HuH-7 (cell line): Measurements from ENCODE around the gene SLC7A9.
"Not testable (repeated sequence)": the region's sequence is repeated elsewhere in the genome, so short reads cannot be mapped to it uniquely, and the experiment has no call there.

ENCODE experiments used
- DNase-seq: peaks from one replicate; pipeline ENCODE4 v3.0.0; 2011; ENCODE audit warnings: low spot score

SLC7A9 gene

DNA sequence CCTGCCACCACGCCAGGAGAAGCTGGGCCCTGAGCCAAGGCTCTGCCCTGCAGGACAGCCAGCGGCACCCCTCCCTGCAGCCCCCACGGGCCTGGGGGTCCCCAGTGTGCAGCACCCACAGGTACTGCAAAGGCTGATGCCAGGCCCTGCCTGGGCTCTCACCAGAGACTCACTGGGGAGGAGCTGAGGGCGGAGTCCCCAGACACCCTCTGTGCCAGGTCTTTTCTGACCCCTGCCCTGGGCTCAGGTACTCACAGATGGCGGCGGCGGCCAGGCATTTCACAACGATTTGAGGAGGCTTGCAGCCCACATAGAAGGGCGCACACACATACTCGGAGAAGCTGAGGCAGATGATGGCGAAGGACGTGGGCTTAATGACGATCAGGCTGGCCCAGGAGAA, 5.7 kb downstream of the SLC7A9 start:
- no peak for DNase-seq

DNA sequence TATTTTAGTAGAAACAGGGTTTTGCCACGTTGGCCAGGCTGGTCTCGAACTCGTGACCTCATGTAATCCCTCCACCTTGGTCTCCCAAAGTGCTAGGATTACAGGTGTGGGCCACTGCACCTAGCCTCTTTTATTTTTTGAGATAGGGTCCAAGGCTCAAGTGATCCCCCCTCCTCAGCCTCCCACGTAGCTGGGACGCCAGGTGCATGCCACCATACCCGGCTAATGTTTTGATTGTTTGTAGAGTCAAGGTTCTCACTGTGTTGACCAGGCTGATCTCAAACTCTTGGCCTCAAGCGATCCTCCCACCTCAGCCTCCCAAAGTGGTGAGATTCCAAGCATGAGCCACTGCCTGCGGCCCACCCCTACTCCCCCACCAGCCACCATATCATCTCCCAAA, 6.3 kb downstream of the SLC7A9 start:
- DNase-seq, result no peak

DNA sequence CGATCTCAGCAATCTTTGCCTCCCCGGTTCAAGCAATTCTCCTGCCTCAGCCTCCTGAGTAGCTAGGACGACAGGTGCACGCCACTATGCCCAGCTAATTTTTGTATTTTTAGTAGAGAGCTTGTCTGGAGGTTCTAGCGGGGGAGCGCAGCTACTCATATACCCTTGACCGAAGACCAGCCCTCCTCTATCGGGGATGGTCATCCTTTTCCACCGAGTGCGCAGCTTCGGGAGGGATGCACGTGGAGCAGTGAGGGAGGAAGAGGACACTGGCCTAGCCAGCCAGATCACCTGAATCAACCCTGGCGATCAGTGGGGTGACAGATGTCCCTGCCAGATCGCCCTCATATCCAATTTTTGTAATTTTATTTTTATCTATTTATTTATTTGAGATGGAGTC, 6.8 kb downstream of the SLC7A9 start:
- no peak for DNase-seq

DNA sequence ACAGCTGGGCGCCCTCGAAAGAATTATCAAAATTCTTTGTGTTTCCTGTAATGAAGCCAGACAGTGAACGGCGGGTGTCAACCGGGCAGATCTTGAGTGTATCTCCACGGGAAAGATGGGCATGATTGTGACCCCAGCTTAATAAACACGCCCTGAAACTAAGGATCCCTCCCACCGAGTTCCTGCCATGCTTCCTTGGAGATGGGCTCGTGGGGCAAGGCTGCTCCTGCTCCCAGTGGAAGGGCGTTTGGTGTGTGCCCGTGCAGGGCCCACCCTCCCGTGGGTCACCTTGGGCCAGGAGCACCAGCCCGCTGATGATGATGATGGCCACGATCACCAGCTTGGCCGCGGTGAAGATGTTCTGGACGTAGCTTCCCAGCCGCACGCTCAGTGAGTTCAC, 7.4 kb downstream of the SLC7A9 start:
- DNase-seq, result no peak

DNA sequence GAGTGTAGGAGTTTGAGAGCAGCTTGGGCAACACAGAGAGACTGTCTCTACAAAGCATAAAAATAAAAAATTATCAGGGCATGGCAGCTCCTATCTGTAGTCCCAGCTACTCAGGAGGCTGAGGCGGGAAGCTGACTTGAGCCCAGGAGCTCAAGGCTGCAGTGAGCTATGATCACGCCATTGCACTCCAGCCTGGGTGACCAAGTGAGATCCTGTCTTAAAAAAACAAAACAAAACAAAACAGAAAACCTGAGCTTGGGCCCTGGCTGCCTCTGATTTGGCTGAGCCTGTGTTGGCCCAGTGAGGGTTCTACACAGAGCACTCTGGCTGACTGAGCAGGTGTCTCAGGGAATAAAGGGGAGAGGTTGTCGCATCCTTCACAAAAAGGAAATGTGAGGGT, 8.0 kb downstream of the SLC7A9 start:
- DNase-seq, result no peak

DNA sequence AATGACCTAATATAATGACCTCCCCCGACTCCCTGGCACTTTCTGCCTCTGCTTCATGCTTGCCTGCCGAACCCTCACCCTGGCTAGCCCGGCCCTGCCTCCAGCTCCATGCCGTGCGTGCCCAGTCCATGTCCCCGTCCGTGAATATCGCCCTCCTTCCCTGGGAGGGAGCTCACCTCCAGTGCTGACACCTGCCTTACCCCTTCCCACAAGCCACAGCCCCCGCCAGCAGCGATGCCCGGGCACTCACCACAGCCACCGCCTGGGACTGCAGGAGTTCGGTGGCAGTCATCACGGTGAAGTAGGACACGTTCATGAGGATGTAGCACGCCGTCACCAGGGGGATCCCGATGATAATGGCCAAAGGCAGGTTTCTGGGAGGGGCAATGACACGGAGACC, 10.0 kb downstream of the SLC7A9 start:
- DNase-seq, result no peak

DNA sequence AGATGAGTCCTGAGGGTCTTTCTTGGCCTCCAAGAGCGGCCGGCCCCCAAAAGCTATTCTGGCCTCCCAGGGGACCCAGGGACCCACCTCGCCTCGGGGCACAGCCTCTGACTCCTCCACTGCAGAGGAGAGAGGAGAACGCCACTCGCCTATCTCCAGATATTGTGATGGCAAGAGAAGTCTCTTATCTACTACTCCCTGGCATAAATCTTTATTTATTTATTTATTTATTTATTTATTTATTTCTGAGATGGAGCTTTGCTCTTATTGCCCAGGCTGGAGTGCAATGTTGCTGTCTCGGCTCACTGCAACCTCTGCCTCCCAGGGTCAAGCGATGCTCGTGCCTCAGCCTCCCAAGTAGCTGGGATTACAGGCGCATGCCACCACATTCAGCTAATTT, 11.0 kb downstream of the SLC7A9 start:
- DNase-seq, result no peak

DNA sequence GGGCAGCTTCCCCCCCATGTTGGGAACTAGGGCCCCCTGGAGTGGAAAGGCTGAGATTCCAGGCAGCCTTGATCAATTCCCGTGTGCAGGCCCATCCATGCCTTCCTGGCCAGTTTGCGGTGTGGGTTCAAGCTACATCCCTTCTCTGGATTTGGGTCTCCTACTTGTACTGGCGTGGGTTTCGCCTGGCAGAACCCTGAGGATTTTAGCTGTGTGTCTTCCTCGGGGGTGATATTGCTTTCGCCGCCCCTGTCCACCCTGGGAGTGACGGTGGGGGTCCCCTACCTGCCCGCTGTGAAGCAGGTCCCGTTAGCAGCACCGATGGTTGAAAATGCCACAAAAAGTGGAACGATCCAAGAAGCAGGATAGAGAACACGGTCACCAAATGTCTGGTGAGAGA, 11.4 kb downstream of the SLC7A9 start:
- no peak for DNase-seq

DNA sequence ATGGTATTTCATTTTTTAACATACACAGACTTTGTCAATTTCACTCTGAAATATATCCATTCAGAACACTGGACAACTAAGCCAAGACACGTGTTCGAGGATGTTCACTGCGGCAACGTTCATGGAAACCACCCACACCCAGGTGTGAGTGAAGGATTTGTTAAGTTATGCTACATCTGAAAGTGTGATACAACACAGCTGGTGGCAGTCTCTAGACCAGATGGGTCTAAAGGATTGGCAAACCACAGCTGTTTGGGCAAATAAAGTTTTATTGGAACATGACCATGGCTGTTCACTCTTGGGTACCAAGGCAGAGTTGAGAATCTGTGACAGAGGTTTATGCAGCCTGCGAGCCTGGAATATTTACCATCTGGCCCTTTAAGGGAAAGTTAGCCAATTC, 12.0 kb downstream of the SLC7A9 start:
- DNase-seq, result no peak

DNA sequence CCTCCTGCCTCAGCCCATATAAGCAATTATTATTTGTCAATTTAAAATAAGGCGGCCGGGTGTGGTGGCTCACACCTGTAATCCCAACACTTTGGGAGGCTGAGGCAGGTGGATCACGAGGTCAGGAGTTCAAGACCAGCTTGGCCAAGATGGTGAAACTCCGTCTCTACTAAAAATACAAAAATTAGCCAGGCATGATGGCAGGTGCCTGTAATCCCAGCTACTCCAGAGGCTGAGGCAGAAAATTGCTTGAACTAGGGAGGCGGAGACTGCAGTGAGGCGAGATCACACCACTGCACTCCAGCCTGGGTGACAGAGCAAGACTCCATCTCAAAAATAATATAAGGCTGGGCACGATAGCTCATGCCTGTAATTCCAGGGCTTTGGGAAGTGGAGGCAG, 12.7 kb downstream of the SLC7A9 start:
- DNase-seq, result not testable (repeated sequence)

DNA sequence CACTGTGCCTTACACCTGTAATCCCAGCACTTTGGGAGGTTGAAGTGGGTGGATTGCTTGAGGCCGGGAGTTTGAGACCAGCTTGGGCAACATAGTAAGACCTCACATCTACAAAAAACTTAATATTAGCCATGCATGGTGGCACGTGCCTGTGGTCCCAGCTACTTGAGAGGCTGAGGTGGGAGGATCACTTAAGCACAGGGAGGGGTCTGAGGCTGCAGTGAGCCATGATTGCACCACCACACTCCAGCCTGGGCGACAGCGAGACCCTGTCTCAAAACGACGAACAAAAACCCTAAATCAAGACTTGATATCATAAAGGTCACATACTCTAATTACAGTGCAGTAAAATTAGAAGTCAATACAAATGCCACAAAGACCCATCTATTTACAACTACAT, 17.4 kb downstream of the SLC7A9 start:
- no peak for DNase-seq

DNA sequence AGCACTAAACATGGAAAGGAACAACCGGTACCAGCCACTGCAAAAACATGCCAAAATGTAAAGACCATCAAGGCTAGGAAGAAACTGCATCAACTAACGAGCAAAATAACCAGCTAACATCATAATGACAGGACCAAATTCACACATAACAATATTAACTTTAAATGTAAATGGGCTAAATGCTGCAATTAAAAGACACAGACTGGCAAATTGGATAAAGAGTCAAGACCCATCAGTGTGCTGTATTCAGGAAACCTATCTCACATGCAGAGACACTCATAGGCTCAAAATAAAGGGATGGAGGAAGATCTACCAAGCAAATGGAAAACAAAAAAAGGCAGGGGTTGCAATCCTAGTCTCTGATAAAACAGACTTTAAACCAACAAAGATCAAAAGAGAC, 21.5 kb downstream of the SLC7A9 start:
- DNase-seq, result not testable (repeated sequence)

DNA sequence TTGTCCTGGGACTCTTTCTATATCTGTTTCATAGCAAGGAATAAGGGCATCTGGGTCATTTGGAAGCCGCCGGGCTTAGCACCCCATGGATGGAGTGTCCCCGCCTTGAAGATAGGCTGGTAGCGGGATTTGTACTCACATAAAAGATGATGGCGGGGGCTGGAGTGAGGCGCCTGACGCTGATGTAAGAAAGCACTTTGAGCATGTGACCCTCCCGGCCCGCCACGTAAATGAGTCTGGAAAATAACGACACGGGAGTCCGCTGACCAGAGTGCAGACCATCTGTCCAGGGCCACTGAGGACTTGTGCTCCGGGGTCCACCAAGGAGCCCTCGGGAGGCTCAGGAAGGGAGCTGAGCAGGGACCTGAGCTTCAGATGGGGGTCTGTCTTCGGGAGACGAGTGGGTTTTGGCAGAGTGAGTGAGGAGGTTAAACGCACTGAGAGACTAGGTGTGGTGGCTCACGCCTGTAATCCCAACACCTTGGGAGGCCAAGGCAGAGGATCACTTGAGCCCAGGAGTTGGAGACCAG, 25.8 kb downstream of the SLC7A9 start:
- DNase-seq, result no peak

DNA sequence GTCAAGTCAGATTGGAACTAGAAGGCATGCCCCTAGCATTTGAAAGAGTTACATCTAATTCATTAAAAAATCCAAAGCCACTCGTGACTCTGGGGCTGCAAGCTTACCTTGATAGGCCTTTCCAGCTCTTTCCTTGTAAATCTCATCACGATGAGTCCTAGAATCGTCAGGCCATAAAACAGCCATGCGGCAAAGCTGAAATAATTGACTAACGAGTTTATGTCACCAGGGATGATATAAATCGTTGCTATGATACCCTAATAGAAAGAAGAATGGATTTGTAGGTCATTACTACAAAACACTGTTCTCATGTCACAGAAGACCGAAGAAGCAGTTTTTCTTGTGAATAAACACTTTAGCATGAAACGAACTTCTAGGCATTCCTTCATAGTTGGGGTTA, 27.5 kb downstream of the SLC7A9 start:
- DNase-seq, result no peak

DNA sequence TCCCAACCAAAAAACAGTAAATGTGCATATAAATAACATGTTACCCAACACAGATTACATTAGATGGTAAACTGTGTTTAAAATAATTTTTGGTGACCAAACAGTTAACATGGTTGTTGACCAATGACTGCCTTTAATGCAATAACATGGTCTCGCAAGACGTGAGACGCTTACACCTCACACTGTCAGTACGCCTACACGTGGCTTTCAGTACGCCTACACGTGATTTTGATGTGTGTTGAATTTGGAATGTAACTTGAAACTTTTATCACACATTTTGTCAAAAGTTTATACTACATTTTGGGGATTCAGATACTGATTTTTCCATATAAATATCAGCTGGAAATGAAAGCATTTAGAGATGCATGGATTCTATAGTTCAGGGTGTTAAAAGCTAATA, 32.0 kb downstream of the SLC7A9 start:
- DNase-seq, result no peak

DNA sequence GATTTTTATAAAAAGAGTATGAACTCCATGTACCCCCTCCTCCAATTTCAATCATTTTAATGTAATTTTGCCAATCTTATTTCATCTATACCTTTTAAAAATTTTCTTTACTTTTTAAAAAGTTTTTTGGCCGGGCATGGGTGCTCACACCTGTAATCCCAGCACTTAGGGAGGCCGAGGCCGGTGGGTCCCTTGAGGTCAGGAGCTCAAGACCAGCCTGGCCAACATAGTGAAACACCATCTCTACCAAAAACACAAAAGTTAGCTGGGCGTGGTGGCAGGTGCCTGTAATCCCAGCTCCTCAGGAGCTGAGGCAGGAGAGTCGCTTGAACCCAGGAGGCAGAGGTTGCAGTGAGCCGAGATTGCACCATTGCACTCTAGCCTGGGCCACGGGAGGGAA, 36.2 kb downstream of the SLC7A9 start:
- DNase-seq, result not testable (repeated sequence)

DNA sequence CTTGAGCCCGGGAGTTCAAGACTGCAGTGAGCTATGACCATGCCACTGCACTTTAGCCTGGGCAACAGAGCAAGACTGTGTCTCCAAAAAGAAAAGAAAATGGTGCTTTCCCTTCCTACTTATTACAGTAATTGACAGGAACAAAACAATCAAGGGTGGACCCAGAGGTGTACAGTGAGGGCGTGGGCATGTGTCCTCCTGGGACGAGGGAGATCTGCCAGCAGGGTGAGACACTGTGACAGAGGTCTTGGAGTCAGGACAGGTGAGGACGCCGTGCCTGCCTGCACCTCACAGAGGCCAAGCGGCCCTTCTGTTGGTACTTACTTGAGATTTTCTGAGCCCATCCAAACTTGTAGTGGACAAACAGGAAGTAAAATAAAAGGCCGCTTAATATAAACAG, 36.7 kb downstream of the SLC7A9 start:
- DNase-seq, result not testable (repeated sequence)

DNA sequence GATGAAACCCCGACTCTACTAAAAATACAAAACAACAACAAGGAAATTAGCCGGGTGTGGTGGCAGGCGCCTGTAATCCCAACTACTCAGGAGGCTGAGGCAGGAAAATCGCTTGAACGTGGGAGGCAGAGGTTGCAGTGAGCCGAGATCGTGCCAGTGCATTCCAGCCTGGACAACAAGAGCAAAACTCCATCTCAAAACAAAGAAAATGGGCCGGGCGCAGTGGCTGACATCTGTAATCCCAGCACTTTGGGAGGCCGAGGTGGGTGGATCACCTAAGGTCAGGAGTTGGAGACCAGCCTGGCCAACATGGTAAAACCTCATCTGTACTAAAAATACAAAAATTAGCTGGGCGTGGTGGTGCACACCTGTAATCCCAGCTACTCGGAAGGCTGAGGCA, 37.5 kb downstream of the SLC7A9 start:
- DNase-seq, result not testable (repeated sequence)

DNA sequence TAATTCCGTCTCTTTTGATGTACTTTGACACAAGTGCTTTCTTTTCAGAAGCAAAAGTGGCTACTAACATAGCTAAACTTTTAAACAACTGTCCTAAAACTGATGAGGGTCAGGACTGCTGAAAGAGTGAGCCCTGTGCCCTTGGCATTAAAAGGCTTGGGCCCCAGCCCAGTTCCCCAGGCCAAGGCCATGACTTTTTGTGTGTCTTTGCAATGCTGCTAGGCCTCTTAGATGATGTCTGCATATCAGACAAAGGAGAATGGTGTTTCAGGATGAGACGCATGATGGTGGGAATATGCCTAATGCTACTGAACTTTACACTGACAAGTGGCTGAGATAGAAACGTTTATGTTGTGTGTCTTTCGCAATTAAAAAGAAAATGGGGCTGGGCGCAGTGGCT, 38.0 kb downstream of the SLC7A9 start:
- no peak for DNase-seq

DNA sequence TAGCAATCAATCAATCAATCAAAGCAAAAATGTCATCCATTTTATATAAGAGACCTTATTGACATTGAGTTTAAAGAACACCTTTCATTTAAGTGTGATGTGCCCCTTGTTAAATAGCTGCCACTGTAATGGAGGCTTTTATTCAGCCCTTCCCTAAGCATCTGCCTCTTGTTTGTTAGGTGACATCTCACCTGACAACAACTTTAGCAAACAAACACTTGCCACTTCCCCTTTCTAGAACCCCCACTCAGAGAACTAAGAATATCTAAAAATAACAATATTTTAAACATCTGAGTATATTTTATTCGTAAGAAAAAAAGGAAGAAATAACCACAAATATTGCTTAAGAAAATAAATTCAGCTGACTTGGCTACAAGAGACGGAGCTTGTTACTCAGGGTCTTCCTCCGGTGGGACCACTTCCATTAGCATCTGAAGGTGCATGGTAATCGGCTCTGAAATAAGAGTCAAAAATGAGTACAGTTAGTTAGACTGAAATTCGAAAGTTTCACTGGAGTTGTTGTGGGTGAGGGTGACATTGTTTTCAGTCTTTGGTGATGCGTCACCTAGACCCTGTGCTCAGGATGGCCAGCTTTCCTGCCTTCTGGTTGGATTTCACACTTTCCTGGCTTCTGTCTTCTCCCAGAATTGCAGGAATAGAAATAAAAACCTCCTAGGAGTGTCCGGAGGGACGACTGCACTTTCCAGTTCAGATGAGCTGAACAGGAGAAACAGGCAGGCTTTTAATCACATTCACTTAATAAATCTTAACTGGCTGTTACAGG, 39.1 kb downstream of the SLC7A9 start:
- DNase-seq, result no peak

DNA sequence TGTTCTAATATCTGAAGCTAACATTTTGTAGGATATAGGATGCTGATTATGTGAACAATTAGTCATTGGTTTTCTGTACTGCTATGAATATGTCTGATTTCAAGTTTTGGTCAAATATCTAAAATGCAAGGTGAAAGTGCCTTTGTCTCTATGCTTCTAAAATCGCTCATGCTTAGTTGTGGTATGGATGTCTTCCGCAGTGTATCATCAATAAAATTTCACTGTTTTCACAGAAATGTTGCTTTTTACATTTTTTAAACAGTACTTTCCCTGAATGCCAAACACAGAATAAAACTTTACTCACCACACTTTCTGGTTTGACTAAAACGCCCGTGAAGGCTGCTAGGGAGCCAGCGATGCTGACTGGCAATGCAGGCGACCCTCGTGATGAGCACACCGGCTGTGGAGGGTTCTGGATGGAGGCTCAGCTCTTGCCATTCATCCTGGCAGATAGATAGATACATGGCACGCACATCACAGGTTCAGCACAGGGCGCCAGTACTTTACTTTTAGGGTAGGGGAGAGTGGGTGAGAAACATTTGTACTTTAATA, 40.1 kb downstream of the SLC7A9 start:
- DNase-seq, result no peak

DNA sequence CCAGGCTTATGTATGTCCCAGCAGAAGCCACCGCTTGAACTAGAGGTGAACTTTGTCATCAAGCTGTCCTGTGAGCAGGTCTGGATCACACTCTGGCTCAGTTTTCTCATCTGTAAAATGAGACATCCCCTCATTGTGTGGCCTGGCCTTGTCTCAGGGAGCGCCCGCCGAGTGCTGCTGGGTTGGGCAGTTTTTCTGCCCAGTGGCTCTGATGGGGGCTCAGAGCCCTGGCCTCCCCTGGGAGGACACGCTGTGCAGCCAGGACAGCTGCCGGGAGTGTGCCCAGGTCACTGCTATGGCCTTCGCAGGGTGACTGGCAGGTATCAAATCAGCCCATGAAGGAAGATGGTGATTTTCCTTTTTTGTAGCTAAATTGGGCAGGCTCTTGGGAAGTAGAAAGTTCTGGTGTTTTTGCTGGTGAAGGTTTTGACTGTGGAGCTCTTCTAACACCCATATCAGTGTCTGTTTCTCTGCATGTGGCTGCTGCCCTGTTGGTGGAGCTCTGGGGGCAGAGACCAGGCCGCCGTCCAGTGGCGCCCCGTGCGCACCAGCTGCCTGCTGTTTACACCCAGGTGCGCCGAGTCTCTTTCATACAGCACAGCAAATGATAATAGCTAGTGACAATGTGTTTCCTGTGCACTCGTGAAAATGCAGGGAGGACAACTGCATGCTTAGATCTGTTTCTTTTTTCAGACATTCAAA, 40.8 kb downstream of the SLC7A9 start:
- no peak for DNase-seq

DNA sequence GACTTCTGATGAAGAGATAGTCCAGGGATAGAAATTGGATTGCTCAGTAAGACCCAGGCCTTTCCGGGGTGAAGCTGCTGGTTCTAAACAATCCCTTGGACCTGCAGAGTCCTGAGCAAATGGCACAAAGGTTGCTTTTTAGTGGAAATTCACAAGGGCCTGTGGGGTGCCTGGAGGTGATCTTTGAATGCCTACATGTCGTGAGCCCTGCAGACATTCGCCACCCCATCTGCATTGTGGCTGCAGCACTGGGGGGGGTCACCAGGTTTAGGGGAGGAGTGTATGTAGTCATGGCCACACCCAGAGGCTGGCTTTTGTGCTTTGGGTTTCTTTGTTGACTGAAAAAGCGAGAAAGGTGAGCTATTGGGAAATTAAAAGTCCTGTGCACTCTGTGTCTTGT, 41.4 kb downstream of the SLC7A9 start:
- no peak for DNase-seq
